ENCODE data around the gene GPR78.
"Not testable (repeated sequence)": the region's sequence is repeated elsewhere in the genome, so short reads cannot be mapped to it uniquely, and the experiment has no call there.

The GPR78 gene

GRCh38 chr4:8576591-8576990, 3.6 kb upstream of the GPR78 start:
- not testable (repeated sequence) for H4K91ac ChIP-seq (ENCODE audit: low read depth, low read length); H3K27me3 ChIP-seq (ENCODE audit: insufficient read depth, low read length); H2BK12ac ChIP-seq (ENCODE audit: low read length); H3K4me3 ChIP-seq (ENCODE audit: low read depth, low read length); H3K18ac ChIP-seq (ENCODE audit: low read length); H2BK120ac ChIP-seq (ENCODE audit: insufficient read depth, low read length, poor library complexity); DNase-seq; H3K14ac ChIP-seq (ENCODE audit: low read length); H2AK5ac ChIP-seq (ENCODE audit: low read length); H3K79me2 ChIP-seq (ENCODE audit: control insufficient read depth, insufficient read depth, low read length, poor library complexity); H3K27ac ChIP-seq (ENCODE audit: low read depth, low read length); H4K8ac ChIP-seq (ENCODE audit: low read depth, low read length); H3K9ac ChIP-seq (ENCODE audit: low read length); H3K23ac ChIP-seq (ENCODE audit: low read length); H3K9me3 ChIP-seq (ENCODE audit: insufficient read depth, low read depth, low read length); H2AFZ ChIP-seq (ENCODE audit: insufficient read depth, low read length, poor library complexity); H2BK5ac ChIP-seq (ENCODE audit: low read depth, low read length, poor library complexity); H4K12ac ChIP-seq (ENCODE audit: low read depth, low read length); H3K4ac ChIP-seq (ENCODE audit: low read depth, low read length); H3K4me2 ChIP-seq (ENCODE audit: low read length); H3K36me3 ChIP-seq (ENCODE audit: control insufficient read depth in 1 of 2, insufficient read depth in 2 of 2, low read length in 2 of 2)
- H3K4me1 ChIP-seq (ENCODE audit: control insufficient read depth in 1 of 2, insufficient read depth in 2 of 2, low read length in 2 of 2) = peaks cover 22 to 40% of the 10 kb centered on the region in 2 experiments
- no CpG with 5 or more reads among the region's 5 CpGs for WGBS (ENCODE audit: extremely low coverage, insufficient coverage, insufficient read length)
- peaks cover 24% of the 10 kb centered on the region for H3K79me1 ChIP-seq (ENCODE audit: low read length)

- peaks cover 2% of the 10 kb centered on the region for H3K79me2 ChIP-seq (ENCODE audit: control insufficient read depth, insufficient read depth, low read length, poor library complexity)
- no peak overlapping the region for H2BK5ac ChIP-seq (ENCODE audit: low read depth, low read length, poor library complexity)
- H3K36me3 ChIP-seq (ENCODE audit: control insufficient read depth in 1 of 2, insufficient read depth in 2 of 2, low read length in 2 of 2) = peaks cover 0 to 3% of the 10 kb centered on the region in 2 experiments
- peaks cover 18 to 35% of the 10 kb centered on the region in 2 experiments for H3K4me1 ChIP-seq (ENCODE audit: control insufficient read depth in 1 of 2, insufficient read depth in 2 of 2, low read length in 2 of 2)
- H3K23ac ChIP-seq (ENCODE audit: low read length) = no peak overlapping the region
- H3K4me3 ChIP-seq (ENCODE audit: low read depth, low read length) = no peak overlapping the region
- H3K27me3 ChIP-seq (ENCODE audit: insufficient read depth, low read length) = no peaks in the 10 kb centered on the region
- WGBS (ENCODE audit: extremely low coverage, insufficient coverage, insufficient read length) = no CpG with 5 or more reads among the region's 8 CpGs
- no peak overlapping the region for H4K8ac ChIP-seq (ENCODE audit: low read depth, low read length)
- H2BK120ac ChIP-seq (ENCODE audit: insufficient read depth, low read length, poor library complexity) = no peak overlapping the region
- H3K18ac ChIP-seq (ENCODE audit: low read length) = no peak overlapping the region
- no peak for DNase-seq
- no peak overlapping the region for H3K27ac ChIP-seq (ENCODE audit: low read depth, low read length)
- H4K91ac ChIP-seq (ENCODE audit: low read depth, low read length) = no peak overlapping the region
- H3K4me2 ChIP-seq (ENCODE audit: low read length) = no peak overlapping the region
- H3K9me3 ChIP-seq (ENCODE audit: insufficient read depth, low read depth, low read length) = peaks cover 1% of the 10 kb centered on the region
- no peak overlapping the region for H3K9ac ChIP-seq (ENCODE audit: low read length)
- no peak overlapping the region for H3K14ac ChIP-seq (ENCODE audit: low read length)
- H3K4ac ChIP-seq (ENCODE audit: low read depth, low read length) = no peak overlapping the region
- H2BK12ac ChIP-seq (ENCODE audit: low read length) = no peak overlapping the region
- H3K79me1 ChIP-seq (ENCODE audit: low read length) = peaks cover 22% of the 10 kb centered on the region
- H4K12ac ChIP-seq (ENCODE audit: low read depth, low read length) = no peak overlapping the region
- no peak overlapping the region for H2AK5ac ChIP-seq (ENCODE audit: low read length)
- H2AFZ ChIP-seq (ENCODE audit: insufficient read depth, low read length, poor library complexity) = no peak overlapping the region
Measured at GRCh38 chr4:8577046-8577445, 3.1 kb upstream of the GPR78 start.

- no peak overlapping the region for H3K4me2 ChIP-seq (ENCODE audit: low read length)
- DNase-seq = no peak
- peaks cover 2% of the 10 kb centered on the region for H3K79me2 ChIP-seq (ENCODE audit: control insufficient read depth, insufficient read depth, low read length, poor library complexity)
- no peak overlapping the region for H4K91ac ChIP-seq (ENCODE audit: low read depth, low read length)
- H3K4me3 ChIP-seq (ENCODE audit: low read depth, low read length) = no peak overlapping the region
- no peak overlapping the region for H3K23ac ChIP-seq (ENCODE audit: low read length)
- no peak overlapping the region for H2BK12ac ChIP-seq (ENCODE audit: low read length)
- H4K12ac ChIP-seq (ENCODE audit: low read depth, low read length) = no peak overlapping the region
- peaks cover 1% of the 10 kb centered on the region for H3K9me3 ChIP-seq (ENCODE audit: insufficient read depth, low read depth, low read length)
- H3K9ac ChIP-seq (ENCODE audit: low read length) = no peak overlapping the region
- H4K8ac ChIP-seq (ENCODE audit: low read depth, low read length) = no peak overlapping the region
- no peak overlapping the region for H3K4ac ChIP-seq (ENCODE audit: low read depth, low read length)
- H3K79me1 ChIP-seq (ENCODE audit: low read length) = peaks cover 20% of the 10 kb centered on the region
- H3K27ac ChIP-seq (ENCODE audit: low read depth, low read length) = no peak overlapping the region
- no peak overlapping the region for H3K14ac ChIP-seq (ENCODE audit: low read length)
- no peak overlapping the region for H2AK5ac ChIP-seq (ENCODE audit: low read length)
- peaks cover 0 to 5% of the 10 kb centered on the region in 2 experiments for H3K36me3 ChIP-seq (ENCODE audit: control insufficient read depth in 1 of 2, insufficient read depth in 2 of 2, low read length in 2 of 2)
- H3K4me1 ChIP-seq (ENCODE audit: control insufficient read depth in 1 of 2, insufficient read depth in 2 of 2, low read length in 2 of 2) = peaks cover 10 to 32% of the 10 kb centered on the region in 2 experiments
- H3K27me3 ChIP-seq (ENCODE audit: insufficient read depth, low read length) = no peaks in the 10 kb centered on the region
- H2BK120ac ChIP-seq (ENCODE audit: insufficient read depth, low read length, poor library complexity) = no peak overlapping the region
- no CpG with 5 or more reads among the region's 4 CpGs for WGBS (ENCODE audit: extremely low coverage, insufficient coverage, insufficient read length)
- H3K18ac ChIP-seq (ENCODE audit: low read length) = no peak overlapping the region
- no peak overlapping the region for H2BK5ac ChIP-seq (ENCODE audit: low read depth, low read length, poor library complexity)
- no peak overlapping the region for H2AFZ ChIP-seq (ENCODE audit: insufficient read depth, low read length, poor library complexity)
Measured at GRCh38 chr4:8577972-8578371, 2.2 kb upstream of the GPR78 start.

GRCh38 chr4:8578717-8579116, 1.5 kb upstream of the GPR78 start:
- Histone ChIP-seq H3K4me2 (ENCODE audit: low read length) (no peak overlapping the region), H3K79me2 (ENCODE audit: control insufficient read depth, insufficient read depth, low read length, poor library complexity) (no peaks in the 10 kb centered on the region), H3K14ac (ENCODE audit: low read length) (no peak overlapping the region), H2BK5ac (ENCODE audit: low read depth, low read length, poor library complexity) (no peak overlapping the region), H4K8ac (ENCODE audit: low read depth, low read length) (no peak overlapping the region), H4K91ac (ENCODE audit: low read depth, low read length) (no peak overlapping the region), H3K79me1 (ENCODE audit: low read length) (peaks cover 14% of the 10 kb centered on the region), H3K4ac (ENCODE audit: low read depth, low read length) (no peak overlapping the region), H3K23ac (ENCODE audit: low read length) (no peak overlapping the region), H3K4me3 (ENCODE audit: low read depth, low read length) (no peak overlapping the region), H3K18ac (ENCODE audit: low read length) (no peak overlapping the region), H3K9me3 (ENCODE audit: insufficient read depth, low read depth, low read length) (peaks cover 1% of the 10 kb centered on the region), H2AK5ac (ENCODE audit: low read length) (no peak overlapping the region), H3K9ac (ENCODE audit: low read length) (no peak overlapping the region), H2BK12ac (ENCODE audit: low read length) (no peak overlapping the region), H3K4me1 (ENCODE audit: control insufficient read depth in 1 of 2, insufficient read depth in 2 of 2, low read length in 2 of 2) (peaks cover 7 to 26% of the 10 kb centered on the region in 2 experiments), H2BK120ac (ENCODE audit: insufficient read depth, low read length, poor library complexity) (no peak overlapping the region), H3K27ac (ENCODE audit: low read depth, low read length) (no peak overlapping the region), H2AFZ (ENCODE audit: insufficient read depth, low read length, poor library complexity) (no peak overlapping the region), H4K12ac (ENCODE audit: low read depth, low read length) (no peak overlapping the region), H3K36me3 (ENCODE audit: control insufficient read depth in 1 of 2, insufficient read depth in 2 of 2, low read length in 2 of 2) (peaks cover 0 to 3% of the 10 kb centered on the region in 2 experiments), H3K27me3 (ENCODE audit: insufficient read depth, low read length) (no peaks in the 10 kb centered on the region)
- no CpG with 5 or more reads among the region's 3 CpGs for WGBS (ENCODE audit: extremely low coverage, insufficient coverage, insufficient read length)
- no peak for DNase-seq
